Skeletal muscle tissue (tissue), 4 donors: ENCODE data around the gene CLIC3. TPM values are rescaled to one million over a fixed set of nuclear protein-coding genes. Genes with fewer than 3 reads are reported as not detected.

Experiments
- H3K27ac ChIP-seq: one replicate; pipeline ENCODE4 v1.7.0; 2013; ENCODE audit warnings: mild to moderate bottlenecking, low read depth, low read length, inconsistent platforms
- H3K27me3 ChIP-seq, 3 donors: one replicate each; pipeline ENCODE4 v1.7.0; 2013; ENCODE audit warnings: low read length in 3 of 3; ENCODE audit not compliant: control insufficient read depth in 3 of 3, insufficient read depth in 3 of 3
- H3K36me3 ChIP-seq, 3 donors: one replicate each; pipeline ENCODE4 v1.7.0; 2013; ENCODE audit warnings: low read length in 3 of 3; ENCODE audit not compliant: control insufficient read depth in 3 of 3, insufficient read depth in 3 of 3
- H3K4me1 ChIP-seq, 3 donors: one replicate each; pipeline ENCODE4 v1.7.0; 2013; ENCODE audit warnings: low read length in 3 of 3, mild to moderate bottlenecking in 3 of 3; ENCODE audit not compliant: control insufficient read depth in 3 of 3, insufficient read depth in 3 of 3
- H3K4me3 ChIP-seq, 3 donors: one replicate each; pipeline ENCODE4 v1.7.0; 2013; ENCODE audit warnings: low read length in 3 of 3
- H3K9ac ChIP-seq, 3 donors: one replicate each; pipeline ENCODE4 v1.7.0; 2013; ENCODE audit warnings: low read length in 3 of 3, mild to moderate bottlenecking in 3 of 3, moderate library complexity in 2 of 3, low read depth in 1 of 3
- H3K9me3 ChIP-seq, 3 donors: one replicate each; pipeline ENCODE4 v1.7.0; 2013; ENCODE audit warnings: low read length in 3 of 3; ENCODE audit not compliant: control insufficient read depth in 3 of 3
- total RNA-seq: library from RNA; depleted of rRNA; stranded (reverse); fragments of >200 nt; gene quantifications from one replicate; pipeline ENCODE4 v1.2.3, GENCODE V29; 2014
- donor health status: Osteomylitis.

CLIC3 gene
- total RNA-seq, 1 donor from 2014 or later = not detected

DNA sequence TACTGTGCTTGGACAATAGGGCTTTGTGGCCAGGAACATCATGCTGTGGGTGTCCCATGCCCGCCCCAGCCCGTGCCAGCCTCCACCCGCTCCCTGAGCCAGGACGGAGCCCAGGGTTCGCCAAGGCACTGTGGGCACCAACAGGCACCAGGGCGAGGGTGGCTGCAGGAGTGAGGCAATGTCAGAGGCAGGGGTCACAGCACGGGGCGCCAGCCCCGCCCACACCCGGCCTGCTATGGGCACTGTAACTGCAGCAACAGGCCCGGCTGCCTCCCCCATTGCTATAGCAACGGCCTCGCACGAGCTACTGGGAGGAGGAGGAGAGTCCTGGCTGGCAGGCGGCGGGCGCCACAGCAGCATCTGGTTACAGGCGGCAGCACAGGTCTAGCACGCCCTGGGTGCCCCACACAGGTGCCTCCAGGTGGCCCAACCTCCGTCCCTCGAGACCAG lies 29.2 kb upstream of the CLIC3 start:
- Histone ChIP-seq H3K27me3 (no peaks in the 10 kb centered on the region), H3K36me3 (peaks cover 0 to 3% (median 0%) of the 10 kb centered on the region in 3 donors), H3K9me3 (no peaks in the 10 kb centered on the region), H3K4me1 (peaks cover 25 to 34% (median 33%) of the 10 kb centered on the region in 3 donors), H3K9ac (no peak overlapping the region), H3K27ac (no peak overlapping the region), H3K4me3 (no peak overlapping the region)

DNA sequence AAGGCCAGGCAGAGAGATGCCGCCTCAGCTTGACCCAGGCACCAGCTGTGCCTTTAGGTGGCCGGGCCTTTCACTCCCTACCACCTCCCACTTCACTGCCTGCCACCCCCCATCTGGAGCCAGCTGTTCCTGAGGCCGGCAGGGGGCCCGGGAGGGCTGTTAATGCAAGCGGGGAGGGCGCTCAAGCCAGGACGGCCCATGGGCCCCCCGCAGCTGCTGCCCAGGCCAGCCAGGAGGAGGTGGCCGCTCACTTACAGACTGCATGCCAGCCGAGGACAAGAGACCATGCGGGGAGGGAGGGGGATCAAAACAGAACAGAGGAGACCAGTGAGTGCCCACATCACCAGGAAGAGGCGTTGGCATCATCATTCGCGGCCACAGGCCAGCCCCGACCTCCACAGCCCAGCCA lies 27.2 kb upstream of the CLIC3 start:
- H3K36me3 ChIP-seq = peaks cover 0 to 3% (median 2%) of the 10 kb centered on the region in 3 donors
- H3K27me3 ChIP-seq = no peaks in the 10 kb centered on the region
- H3K9me3 ChIP-seq = no peaks in the 10 kb centered on the region
- H3K27ac ChIP-seq = no peak overlapping the region
- H3K4me1 ChIP-seq = peaks cover 17 to 23% (median 20%) of the 10 kb centered on the region in 3 donors
- no peak overlapping the region for H3K9ac ChIP-seq
- H3K4me3 ChIP-seq = no peak overlapping the region

DNA sequence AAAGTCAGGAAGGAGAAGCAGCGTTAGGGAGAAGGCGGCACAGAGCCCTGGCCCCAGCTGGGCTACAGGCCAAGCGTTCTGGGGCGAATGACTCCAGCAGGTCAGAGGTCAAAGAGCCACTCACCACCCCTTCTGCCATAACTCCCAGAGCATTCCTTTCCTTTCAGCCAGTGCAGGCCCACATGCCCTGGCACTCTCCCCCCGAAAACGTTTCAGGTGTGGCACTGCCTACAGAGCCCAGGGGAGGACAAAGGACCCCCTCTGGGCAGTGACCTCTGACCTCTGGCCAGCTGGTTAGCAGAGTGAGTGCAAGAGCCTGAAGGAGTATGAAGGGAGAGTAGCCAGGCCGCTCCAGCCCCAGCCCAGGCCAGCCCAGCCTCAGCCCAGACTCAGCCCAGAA lies 26.8 kb upstream of the CLIC3 start:
- Histone ChIP-seq H3K27ac (no peak overlapping the region), H3K4me1 (peaks cover 15 to 20% (median 17%) of the 10 kb centered on the region in 3 donors), H3K4me3 (no peak overlapping the region), H3K27me3 (no peaks in the 10 kb centered on the region), H3K9ac (no peak overlapping the region), H3K9me3 (no peaks in the 10 kb centered on the region), H3K36me3 (peaks cover 0 to 3% (median 2%) of the 10 kb centered on the region in 3 donors)

DNA sequence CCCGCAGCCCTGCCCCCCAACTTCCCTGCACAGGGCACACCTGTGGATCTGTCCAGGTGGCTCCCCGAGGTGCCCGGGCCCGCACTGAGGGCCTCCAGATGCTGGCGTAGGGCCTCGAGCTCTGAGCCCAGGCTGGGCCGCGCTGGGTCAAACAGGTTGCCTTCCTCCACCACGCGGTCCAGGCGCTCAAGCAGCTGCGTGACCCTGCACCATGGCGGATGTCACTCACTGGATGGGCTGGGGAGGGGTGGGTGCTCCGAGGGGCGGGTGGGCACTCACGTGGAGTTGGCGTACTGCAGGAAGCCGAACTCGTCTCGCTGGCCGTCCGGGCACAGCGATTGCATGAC lies 26.3 kb upstream of the CLIC3 start:
- peaks cover 15 to 20% (median 16%) of the 10 kb centered on the region in 3 donors for H3K4me1 ChIP-seq
- peaks cover 0 to 3% (median 2%) of the 10 kb centered on the region in 3 donors for H3K36me3 ChIP-seq
- H3K9ac ChIP-seq = no peak overlapping the region
- H3K9me3 ChIP-seq = no peaks in the 10 kb centered on the region
- H3K27me3 ChIP-seq = no peaks in the 10 kb centered on the region
- H3K27ac ChIP-seq = no peak overlapping the region
- no peak overlapping the region for H3K4me3 ChIP-seq

DNA sequence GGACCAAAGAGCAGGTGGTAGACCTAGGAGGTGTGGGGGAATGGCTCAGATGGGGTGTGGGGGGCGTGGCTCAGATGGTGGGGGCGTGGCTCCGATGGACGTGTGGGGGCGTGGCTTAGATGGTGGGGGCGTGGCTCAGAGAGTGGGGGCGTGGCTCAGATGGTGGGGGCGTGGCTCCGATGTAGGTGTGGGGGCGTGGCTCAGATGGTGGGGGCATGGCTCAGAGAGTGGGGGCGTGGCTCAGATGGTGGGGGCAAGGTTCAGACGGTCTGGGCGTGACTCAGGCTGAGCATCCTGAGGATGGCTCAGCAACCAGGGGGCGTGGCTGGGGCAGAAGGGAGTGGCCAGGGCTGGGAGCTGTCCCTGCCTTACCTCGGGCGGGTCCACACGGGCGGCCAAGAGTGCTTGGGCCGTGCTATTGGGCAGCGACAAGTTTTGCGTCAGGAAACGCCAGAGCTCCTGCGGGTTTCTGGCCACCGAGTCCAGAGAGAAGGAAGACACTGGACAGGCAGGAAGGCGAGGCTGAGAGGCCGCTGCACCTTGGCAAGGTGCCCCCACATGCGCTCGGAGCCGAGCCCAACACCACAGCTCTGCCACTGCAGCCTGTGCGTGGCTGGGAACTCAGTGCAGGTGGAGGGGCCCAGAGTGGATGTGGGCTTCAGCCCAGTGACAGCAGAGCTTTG lies 25.8 kb upstream of the CLIC3 start:
- Histone ChIP-seq H3K9me3 (no peaks in the 10 kb centered on the region), H3K36me3 (peaks cover 1 to 6% (median 5%) of the 10 kb centered on the region in 3 donors), H3K4me3 (no peak overlapping the region), H3K27me3 (no peaks in the 10 kb centered on the region), H3K4me1 (peaks cover 10 to 15% (median 11%) of the 10 kb centered on the region in 3 donors), H3K9ac (no peak overlapping the region), H3K27ac (no peak overlapping the region)

DNA sequence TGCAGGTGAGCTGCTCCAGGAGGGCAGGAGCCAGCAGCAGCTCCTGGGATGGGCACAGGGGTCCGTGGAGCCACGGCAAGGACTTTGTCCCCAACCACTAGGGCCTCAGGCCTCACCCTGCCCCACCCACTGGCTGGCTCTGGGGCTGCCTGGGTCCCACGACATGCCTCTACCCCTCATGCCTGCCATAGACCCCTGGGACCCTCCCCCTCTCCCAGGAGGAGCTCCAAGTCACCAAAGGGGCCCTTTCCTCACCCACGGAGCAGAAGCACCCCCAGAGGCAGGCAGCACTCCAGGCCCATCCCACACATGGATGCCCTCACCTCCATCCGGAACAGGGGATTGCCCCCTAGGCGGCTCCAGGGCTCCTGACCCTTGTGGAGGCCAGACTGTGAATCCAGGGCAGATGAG lies 25.2 kb upstream of the CLIC3 start:
- no peak overlapping the region for H3K4me3 ChIP-seq
- no peak overlapping the region for H3K27ac ChIP-seq
- H3K36me3 ChIP-seq = peaks cover 7 to 9% (median 8%) of the 10 kb centered on the region in 3 donors
- no peaks in the 10 kb centered on the region for H3K27me3 ChIP-seq
- peaks cover 4 to 10% (median 6%) of the 10 kb centered on the region in 3 donors for H3K4me1 ChIP-seq
- H3K9ac ChIP-seq = no peak overlapping the region
- H3K9me3 ChIP-seq = no peaks in the 10 kb centered on the region

DNA sequence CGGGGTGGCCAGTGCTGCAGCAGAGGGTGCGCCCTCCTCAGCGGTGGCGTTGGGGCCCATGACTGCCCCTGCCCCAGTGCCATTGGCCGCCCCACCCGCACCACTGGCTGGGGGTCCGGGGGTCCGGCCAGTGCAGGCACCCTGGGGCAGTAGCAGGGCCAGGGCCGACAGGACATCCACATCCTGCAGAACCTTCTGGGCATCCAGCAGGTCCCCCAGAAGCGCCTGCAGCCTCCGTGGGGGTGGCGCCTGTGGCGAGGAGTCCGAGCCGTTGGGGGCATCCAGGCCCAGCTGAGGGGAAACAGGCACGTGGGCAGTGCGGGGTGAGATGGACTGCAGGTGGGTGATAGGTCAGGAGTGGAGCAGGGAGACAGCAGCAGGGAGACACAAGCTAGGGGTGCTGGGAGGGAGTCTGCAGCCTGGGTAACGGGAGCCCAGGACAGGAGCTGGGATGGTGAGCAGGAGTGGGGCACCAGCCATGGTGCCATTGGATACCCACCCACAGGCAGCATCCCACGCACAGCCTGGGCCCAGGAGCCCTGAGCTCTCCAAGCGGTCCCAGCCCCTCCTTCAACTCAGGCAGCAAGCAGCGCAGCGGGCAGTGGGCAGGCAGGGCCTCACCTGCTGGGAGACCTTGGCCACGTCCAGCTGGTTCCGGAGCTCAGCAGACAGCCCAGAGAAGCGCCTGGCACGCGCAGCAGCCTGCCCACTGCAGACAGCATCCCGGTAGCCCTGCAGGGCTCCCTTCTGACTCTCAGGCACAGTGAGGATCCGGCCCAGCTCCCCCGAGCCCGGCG lies 24.6 kb upstream of the CLIC3 start:
- Histone ChIP-seq H3K27me3 (no peaks in the 10 kb centered on the region), H3K27ac (no peak overlapping the region), H3K9ac (no peak overlapping the region), H3K4me1 (peaks cover 0 to 4% (median 2%) of the 10 kb centered on the region in 3 donors), H3K4me3 (no peak overlapping the region), H3K36me3 (peaks cover 7 to 13% (median 13%) of the 10 kb centered on the region in 3 donors), H3K9me3 (no peaks in the 10 kb centered on the region)

DNA sequence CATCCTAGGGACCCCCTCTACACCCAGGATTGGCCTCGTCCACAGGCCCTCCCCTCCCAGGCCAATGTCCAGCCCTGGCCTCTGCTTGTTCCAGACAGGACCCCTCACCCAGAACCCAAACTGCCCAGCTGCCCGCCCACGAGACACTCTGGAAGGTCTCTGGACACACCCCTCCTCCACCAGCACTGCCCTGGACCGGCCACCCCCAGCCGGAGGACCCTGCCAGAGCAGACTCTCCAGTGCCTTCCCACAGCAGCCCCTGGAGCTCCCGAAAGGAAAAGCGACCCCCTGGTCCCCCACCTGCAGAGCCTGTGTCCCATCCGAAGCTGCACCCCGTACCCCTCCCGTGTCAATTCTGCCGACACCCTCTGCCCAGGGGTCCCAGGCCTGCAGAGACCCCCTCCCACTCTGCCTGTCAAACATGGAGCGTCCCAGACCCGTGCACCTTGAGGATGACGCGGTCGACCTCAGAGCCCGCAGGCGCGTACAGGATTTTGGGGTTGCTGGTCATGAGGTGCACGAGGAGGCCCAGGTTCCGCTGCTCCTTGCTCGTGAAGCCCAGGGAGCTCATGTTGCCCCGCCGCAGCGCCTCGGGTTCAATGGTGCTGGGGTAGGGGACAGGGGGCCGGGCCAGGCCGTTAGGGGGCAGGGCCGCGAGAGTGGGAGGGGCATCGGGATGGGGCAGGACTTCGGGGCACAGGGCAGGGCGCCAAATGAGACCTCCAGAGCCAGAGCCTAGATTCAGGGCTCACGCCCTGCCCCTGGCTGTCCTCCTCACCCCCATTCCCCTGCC lies 23.7 kb upstream of the CLIC3 start:
- Histone ChIP-seq H3K27me3 (no peaks in the 10 kb centered on the region), H3K9ac (no peak overlapping the region), H3K9me3 (no peaks in the 10 kb centered on the region), H3K36me3 (peaks cover 12 to 19% (median 17%) of the 10 kb centered on the region in 3 donors), H3K4me3 (no peak overlapping the region), H3K27ac (no peak overlapping the region), H3K4me1 (no peaks in the 10 kb centered on the region)

DNA sequence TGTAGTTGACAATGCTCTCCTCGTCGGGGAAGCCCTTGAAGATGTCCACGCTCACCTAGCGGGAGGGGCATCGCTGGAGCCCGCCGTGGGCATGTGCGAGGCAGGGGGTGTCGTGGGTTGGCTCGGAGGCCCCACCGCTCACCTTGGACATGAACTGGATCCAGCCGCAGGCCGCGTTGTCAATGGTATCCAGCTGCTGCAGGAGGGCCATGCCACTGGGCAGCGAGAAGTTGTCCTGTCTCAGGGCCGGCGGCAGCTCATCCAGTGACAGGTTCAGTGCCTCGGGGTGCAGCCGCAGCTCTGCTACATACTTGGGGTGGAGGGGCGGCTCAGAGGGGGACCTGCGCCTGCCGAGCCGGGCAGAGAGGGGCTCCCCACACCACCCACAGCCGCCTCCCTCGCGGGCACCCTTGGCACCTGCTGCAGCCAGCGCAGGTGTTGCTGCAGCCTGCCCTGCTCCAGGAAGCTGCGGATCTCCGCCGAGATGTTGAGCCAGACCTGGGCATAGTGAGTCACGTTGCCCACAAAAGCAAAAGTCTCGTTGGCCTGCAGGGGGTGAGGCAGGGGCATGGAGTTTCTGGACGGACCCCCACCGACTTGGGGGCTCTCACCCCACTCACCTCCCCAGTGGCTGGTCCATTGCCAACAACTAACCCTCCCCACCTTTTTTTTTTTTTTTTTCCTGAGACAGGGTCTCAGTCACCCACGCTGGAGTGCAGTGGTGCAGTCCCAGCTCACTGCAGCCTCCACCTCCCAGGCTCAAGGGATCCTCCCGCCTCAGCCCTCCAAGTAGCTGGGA lies 22.6 kb upstream of the CLIC3 start:
- Histone ChIP-seq H3K27me3 (no peaks in the 10 kb centered on the region), H3K36me3 (peaks cover 19 to 25% (median 19%) of the 10 kb centered on the region in 3 donors), H3K4me1 (no peaks in the 10 kb centered on the region), H3K27ac (no peak overlapping the region), H3K9me3 (no peaks in the 10 kb centered on the region), H3K9ac (no peak overlapping the region), H3K4me3 (no peak overlapping the region)
